Fibroblast of lung (primary cell): ENCODE measurements around the gene CDH19.

ENCODE experiments used
- CTCF ChIP-seq, 2 donors: IDR thresholded peaks in 1 of 2; conservative IDR thresholded peaks in 1 of 2; 1 replicate in 1 of 2; 2 replicates in 1 of 2; pipeline ENCODE4 v1.5.1; 2011 to 2012; ENCODE audit warnings: low read length in 2 of 2, control low read depth in 1 of 2, inconsistent platforms in 1 of 2, low read depth in 1 of 2, mild to moderate bottlenecking in 1 of 2
- EZH2 ChIP-seq: IDR thresholded peaks from 2 replicates; pipeline ENCODE4 v1.5.1; 2012; ENCODE audit warnings: low read length, control low read depth, mild to moderate bottlenecking; ENCODE audit errors: missing control alignments

- TF ChIP-seq EZH2, result no peak
- TF ChIP-seq CTCF (conservative IDR thresholded peaks at IDR 0.05 in 1 of 2, IDR thresholded peaks at IDR 0.05 in 1 of 2; ENCODE audit: low read depth in 1 of 2, low read length in 2 of 2), result no peak
Observed at GRCh38 chr18:66635342-66635741, 31.5 kb upstream of the CDH19 start.
